ENCODE data around the gene PTPRD.

DNA sequence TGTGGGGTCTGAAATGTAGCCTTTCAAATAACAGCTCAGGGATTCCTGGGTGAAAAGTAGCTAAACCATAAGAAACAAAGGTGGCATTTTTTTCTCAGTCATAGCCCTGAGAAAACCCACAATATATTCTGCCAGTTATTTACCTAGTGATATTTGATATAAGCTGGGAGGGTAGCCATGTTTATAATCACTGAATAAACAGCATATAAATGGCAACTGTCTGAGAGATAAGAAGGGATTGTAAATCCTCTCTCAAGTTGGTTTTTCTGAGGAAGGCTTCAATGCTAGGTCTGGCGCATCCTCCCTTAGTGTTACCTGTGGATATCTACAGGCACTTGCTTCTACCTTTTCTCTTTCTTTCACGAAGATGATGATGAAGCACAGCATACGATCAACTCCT is 1732.7 kb downstream of the PTPRD start:
- TF ChIP-seq, protein P1, sequence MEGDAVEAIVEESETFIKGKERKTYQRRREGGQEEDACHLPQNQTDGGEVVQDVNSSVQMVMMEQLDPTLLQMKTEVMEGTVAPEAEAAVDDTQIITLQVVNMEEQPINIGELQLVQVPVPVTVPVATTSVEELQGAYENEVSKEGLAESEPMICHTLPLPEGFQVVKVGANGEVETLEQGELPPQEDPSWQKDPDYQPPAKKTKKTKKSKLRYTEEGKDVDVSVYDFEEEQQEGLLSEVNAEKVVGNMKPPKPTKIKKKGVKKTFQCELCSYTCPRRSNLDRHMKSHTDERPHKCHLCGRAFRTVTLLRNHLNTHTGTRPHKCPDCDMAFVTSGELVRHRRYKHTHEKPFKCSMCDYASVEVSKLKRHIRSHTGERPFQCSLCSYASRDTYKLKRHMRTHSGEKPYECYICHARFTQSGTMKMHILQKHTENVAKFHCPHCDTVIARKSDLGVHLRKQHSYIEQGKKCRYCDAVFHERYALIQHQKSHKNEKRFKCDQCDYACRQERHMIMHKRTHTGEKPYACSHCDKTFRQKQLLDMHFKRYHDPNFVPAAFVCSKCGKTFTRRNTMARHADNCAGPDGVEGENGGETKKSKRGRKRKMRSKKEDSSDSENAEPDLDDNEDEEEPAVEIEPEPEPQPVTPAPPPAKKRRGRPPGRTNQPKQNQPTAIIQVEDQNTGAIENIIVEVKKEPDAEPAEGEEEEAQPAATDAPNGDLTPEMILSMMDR (IDR thresholded peaks at IDR 0.05), result no peak
- no peak for TF ChIP-seq POLR2A (IDR thresholded peaks at IDR 0.05)
- no peak for TF ChIP-seq EP300 (IDR thresholded peaks at IDR 0.05)

Measured in ovary (tissue), 3 donors.